Activated naive CD4-positive, alpha-beta T cell treated with anti-CD3 and anti-CD28 coated beads, Interleukin-2, amount 10 ng/mL, durations not matched to agents 5 hours and 36 hours (primary cell): ENCODE data around the gene ZNF561. TPM values are rescaled to one million over a fixed set of nuclear protein-coding genes. Genes with fewer than 3 reads are reported as not detected.

Source experiments
- total RNA-seq, 2 experiments: library from RNA; stranded (reverse); gene quantifications; one replicate each; pipeline ENCODE4 v1.2.3, GENCODE V29; 2021

The ZNF561 gene
- 10 to 100 TPM; 30.2 to 32.4 TPM for total RNA-seq

GRCh38 chr19:9621156-9622037 is at the start of gene ZNF561:
TSS of gene ZNF561 (minus strand) at chr19:9621232. CDS start at chr19:9619456, 1,776 bp downstream.

GRCh38 chr19:9584073-9584833 is 36.8 kb downstream of the ZNF561 start, which contains the start of gene ZNF121:
TSS of gene ZNF121 (minus strand) at chr19:9584504. CDS start at chr19:9568097, 16,407 bp downstream.

Other genes starting within 250 kb of the ZNF561 start
- gene ZNF266, start 185.7 kb downstream of the ZNF561 start, total RNA-seq, result 10 to 100 TPM; 34.7 to 38.0 TPM
- not detected for gene ZNF560, start 122.6 kb downstream of the ZNF561 start, total RNA-seq
- gene ZNF426, start 82.6 kb downstream of the ZNF561 start, total RNA-seq, result 10 to 100 TPM; 15.5 to 16.5 TPM
- 10 to 100 TPM; 52.5 to 57.5 TPM for gene ZNF121, start 36.7 kb downstream of the ZNF561 start, total RNA-seq
- gene ZNF562, start 53.9 kb upstream of the ZNF561 start, total RNA-seq, result 10 to 100 TPM; 16.1 to 17.0 TPM
- gene ZNF846, start 147.5 kb upstream of the ZNF561 start, total RNA-seq, result 10 to 100 TPM in 1 of 2 experiments, 1 to 10 TPM in 1; 8.7 to 11.2 TPM
- gene FBXL12, start 197.8 kb upstream of the ZNF561 start, total RNA-seq, result 10 to 100 TPM; 24.4 to 27.6 TPM
- 100 to 1,000 TPM; 296 to 302 TPM for gene UBL5, start 206.7 kb upstream of the ZNF561 start, total RNA-seq
- 10 to 100 TPM; 79.7 to 83.8 TPM for gene PIN1, start 214.1 kb upstream of the ZNF561 start, total RNA-seq